NCI-H128 (cell line): ENCODE results near the gene RBMY1J.
"Not testable (repeated sequence)": the region's sequence is repeated elsewhere in the genome, so short reads cannot be mapped to it uniquely, and the experiment has no call there.

Experiments
- DNase-seq: peaks from one replicate; lab custom pipeline; 2025; ENCODE audit not compliant: unreplicated experiment; lab: John Stamatoyannopoulos, UW

The RBMY1J gene

GRCh38 chrY:22403110-22403509 is at the start of gene RBMY1J:
Gene RBMY1J (plus strand): TSS chrY:22403410. CDS start chrY:22405448, 2,038 bp downstream.
- DNase-seq, result not testable (repeated sequence)

- DNase-seq, result no peak
Measured at GRCh38 chrY:22367416-22367815, 35.8 kb upstream of the RBMY1J start.

DNA sequence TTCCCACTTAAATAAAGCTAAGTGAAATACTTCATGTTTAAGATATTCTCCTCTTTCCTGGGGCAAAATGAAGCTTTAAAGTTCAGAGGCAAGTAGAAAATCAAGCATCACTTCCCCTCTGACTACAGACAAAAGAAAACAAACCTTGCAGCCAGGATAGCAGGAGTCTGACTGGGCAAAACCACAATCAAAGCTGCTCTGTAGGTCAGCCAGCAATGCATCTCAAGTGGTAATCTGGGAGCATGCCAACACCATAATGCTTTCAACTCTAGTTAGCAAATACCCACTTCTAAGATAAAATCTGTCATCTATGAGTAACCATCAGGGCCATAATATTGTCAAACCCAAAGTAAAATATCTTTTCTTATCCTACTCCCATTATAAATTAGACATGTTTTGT is 32.6 kb upstream of the RBMY1J start:
- no peak for DNase-seq

- DNase-seq, result no peak
Measured at GRCh38 chrY:22373494-22373893, 29.7 kb upstream of the RBMY1J start.

DNA sequence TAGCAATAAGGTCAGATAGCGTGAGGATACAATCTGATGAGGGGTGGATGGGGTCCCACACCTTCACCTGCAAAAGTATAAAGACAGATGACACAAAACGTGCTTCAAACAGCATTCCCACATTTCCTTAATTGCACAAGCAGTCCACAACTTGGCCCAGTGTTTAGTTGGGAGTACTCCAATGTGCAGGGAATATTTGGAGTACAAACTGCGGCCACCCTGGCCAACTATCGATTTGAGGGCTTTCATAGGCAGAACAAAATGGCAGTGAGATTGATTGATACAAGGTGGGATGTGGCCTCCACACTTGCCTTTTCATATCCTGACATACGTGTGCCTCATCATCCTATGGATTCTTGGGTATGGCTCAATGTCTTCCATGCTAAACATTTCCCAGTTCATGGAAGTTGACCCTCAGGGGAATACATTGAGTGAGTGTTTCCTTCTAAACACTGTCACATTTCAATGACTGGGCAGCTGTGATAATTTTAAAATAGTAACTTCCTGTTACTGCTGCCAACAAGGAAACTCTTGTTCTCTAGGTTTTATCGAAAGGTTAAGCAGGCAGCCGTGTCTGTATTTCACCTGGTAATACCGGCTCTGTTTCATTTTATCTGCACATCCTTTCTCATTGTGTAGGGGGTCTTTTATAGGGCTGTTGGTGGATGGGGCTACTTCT is 41.6 kb downstream of the RBMY1J start:
- DNase-seq, result not testable (repeated sequence)

GRCh38 chrY:22455522-22455921 is 52.3 kb downstream of the RBMY1J start:
- DNase-seq, result not testable (repeated sequence)

DNA sequence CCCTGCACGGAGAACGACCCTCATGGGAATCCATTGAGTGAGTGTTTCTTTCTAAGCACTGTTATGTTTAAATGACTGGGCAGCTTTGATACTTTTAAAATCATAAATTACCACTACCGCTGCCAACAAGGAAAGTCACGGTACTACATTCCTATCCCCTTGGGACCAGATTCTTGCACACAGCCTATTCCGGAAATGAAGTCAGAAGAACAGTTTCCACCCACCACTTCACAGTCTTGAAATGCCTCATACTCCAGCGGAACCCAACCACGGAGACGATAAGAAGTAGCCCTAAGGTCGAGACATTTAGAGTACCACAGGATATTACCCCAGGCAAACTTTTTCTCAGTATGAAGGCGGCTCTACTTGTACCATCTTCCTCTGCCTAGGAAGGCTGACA is 58.8 kb downstream of the RBMY1J start:
- not testable (repeated sequence) for DNase-seq
